GM10266 (cell line): Measurements from ENCODE around the gene IGDCC3.

Source experiments
- DNase-seq: peaks from one replicate; pipeline ENCODE4 v3.0.0; 2012; ENCODE audit errors: extremely low spot score
- TF ChIP-seq, protein P1 (sequence below): IDR thresholded peaks from 2 replicates; pipeline ENCODE4 v1.5.1; 2012; ENCODE audit warnings: mild to moderate bottlenecking, low read depth; ENCODE audit not compliant: control insufficient read depth, insufficient read depth; ENCODE audit errors: missing control alignments

The IGDCC3 gene

DNA sequence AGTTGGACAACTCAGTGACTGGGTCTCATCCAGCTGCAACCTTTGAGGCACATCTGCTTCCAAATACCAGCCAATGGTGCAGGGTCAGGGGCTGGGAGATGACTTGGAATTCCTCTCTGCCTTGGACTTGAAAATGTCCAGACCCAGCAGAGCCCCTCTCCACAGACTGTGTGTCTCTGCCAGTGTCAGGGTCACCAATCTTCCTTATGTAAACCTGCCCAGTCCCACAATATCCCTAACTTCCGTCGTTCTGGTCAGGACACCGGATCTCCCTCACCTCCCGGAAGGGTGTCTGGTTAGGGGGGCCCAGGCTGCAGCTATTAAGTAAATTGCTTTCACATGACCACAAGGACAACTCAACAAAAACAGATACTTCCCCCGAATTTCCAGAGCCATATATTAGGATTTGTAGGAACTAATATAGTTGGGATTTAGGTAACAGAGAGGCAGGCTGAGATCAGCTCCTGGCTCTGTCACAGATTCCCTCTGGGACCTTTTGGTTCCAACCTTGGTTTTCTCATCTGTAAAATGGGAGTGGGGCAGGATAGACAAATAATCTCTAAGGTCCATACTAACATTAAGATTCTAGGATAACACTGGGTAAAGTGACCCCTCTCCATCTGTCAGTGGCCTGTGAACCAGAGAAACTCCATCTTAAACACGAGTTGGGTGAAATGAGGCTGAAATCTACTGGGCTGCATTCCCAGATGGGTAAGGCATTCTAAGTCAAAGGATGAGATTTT is 30.8 kb downstream of the IGDCC3 start:
- DNase-seq: no peak
- TF ChIP-seq, protein P1, sequence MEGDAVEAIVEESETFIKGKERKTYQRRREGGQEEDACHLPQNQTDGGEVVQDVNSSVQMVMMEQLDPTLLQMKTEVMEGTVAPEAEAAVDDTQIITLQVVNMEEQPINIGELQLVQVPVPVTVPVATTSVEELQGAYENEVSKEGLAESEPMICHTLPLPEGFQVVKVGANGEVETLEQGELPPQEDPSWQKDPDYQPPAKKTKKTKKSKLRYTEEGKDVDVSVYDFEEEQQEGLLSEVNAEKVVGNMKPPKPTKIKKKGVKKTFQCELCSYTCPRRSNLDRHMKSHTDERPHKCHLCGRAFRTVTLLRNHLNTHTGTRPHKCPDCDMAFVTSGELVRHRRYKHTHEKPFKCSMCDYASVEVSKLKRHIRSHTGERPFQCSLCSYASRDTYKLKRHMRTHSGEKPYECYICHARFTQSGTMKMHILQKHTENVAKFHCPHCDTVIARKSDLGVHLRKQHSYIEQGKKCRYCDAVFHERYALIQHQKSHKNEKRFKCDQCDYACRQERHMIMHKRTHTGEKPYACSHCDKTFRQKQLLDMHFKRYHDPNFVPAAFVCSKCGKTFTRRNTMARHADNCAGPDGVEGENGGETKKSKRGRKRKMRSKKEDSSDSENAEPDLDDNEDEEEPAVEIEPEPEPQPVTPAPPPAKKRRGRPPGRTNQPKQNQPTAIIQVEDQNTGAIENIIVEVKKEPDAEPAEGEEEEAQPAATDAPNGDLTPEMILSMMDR: no peak

DNA sequence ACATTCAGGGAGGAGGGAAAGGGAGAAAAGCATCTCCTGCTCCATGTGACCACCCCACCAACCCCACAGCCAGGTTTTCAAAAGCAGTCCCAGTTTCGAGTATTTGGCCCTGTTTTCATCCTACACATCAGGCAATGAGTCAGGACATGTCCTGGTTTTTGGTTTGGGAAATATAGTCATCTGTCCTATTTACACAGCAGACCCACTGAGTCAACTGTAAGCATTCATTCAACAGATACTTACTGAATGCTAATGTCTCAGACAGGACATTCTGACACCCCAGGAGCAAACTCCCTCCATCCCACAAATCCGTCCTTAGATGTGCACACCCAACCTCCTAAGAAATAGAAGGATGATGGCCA is 32.9 kb downstream of the IGDCC3 start:
- DNase-seq: no peak
- TF ChIP-seq, protein P1: no peak

- TF ChIP-seq, protein P1: no peak
Observed at GRCh38 chr15:65344214-65344913, 33.4 kb downstream of the IGDCC3 start.

DNA sequence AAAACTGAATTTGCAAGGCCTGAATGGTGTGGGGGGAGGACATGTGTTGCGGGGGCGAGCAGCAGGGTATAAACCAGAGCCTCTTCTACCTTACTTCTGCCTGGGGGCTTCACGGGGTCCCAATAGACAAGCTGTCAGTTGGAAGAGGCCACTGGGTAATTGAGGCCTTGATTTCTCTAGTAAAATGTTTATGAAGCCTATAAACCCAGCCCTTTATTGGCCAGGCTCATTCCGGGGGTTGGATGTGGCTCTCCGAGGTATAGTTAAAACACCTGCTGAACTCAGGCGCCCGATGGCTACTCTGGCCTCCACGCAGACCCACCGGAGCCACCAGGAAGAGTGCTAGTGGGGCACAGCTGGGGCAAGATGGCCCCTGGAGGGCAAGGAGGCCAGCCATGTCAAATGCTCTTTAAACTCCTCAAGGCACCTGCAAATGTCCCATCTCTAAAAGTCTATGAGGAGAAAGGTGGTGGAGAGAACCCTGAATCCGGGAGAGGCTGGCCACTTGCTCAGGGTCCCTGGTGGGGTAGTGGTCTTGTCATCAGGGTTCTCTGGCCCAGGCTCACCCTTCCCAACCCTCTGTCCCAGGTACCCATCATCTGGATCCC is 34.3 kb downstream of the IGDCC3 start:
- TF ChIP-seq, protein P1: no peak
- DNase-seq: no peak

More at GRCh38 chr15:65344214-65344913, 33.4 kb downstream of the IGDCC3 start:
- DNase-seq: no peak

GRCh38 chr15:65342493-65342892 is 35.3 kb downstream of the IGDCC3 start:
- TF ChIP-seq, protein P1: no peak

GRCh38 chr15:65339920-65340319 is 37.9 kb downstream of the IGDCC3 start:
- DNase-seq: no peak
- TF ChIP-seq, protein P1: no peak

More at GRCh38 chr15:65342493-65342892, 35.3 kb downstream of the IGDCC3 start:
- no peak for DNase-seq
